HEK293T (cell line): ENCODE data around the gene TTC31.

Source experiments
- ARNT ChIP-seq: fragments of 450-650 bp; IDR thresholded peaks from 2 replicates; pipeline ENCODE4 v1.6.1; 2017; ENCODE audit warnings: mild to moderate bottlenecking
- ELF4 ChIP-seq: fragments of 450-650 bp; IDR thresholded peaks from 2 replicates; pipeline ENCODE4 v1.6.1; 2017; ENCODE audit warnings: antibody characterized with exemption
- FOXA1 ChIP-seq: fragments of 450-650 bp; IDR thresholded peaks from 2 replicates; pipeline ENCODE4 v1.6.1; 2016; ENCODE audit warnings: mild to moderate bottlenecking
- FOXK2 ChIP-seq: fragments of 450-650 bp; IDR thresholded peaks from 2 replicates; pipeline ENCODE4 v1.6.1; 2016; ENCODE audit warnings: mild to moderate bottlenecking
- FOXM1 ChIP-seq: fragments of 450-650 bp; IDR thresholded peaks from 2 replicates; pipeline ENCODE4 v1.6.1; 2017; ENCODE audit warnings: mild to moderate bottlenecking, borderline replicate concordance
- LEF1 ChIP-seq: fragments of 450-650 bp; IDR thresholded peaks from 2 replicates; pipeline ENCODE4 v1.6.1; 2017; ENCODE audit warnings: mild to moderate bottlenecking, borderline replicate concordance
- NFRKB ChIP-seq: fragments of 450-650 bp; IDR thresholded peaks from 2 replicates; pipeline ENCODE4 v1.6.1; 2016; ENCODE audit warnings: mild to moderate bottlenecking, moderate library complexity
- SP1 ChIP-seq: fragments of 450-650 bp; IDR thresholded peaks from 2 replicates; pipeline ENCODE4 v1.6.1; 2017
- ZNF384 ChIP-seq: fragments of 450-650 bp; IDR thresholded peaks from 2 replicates; pipeline ENCODE4 v1.6.1; 2016

DNA sequence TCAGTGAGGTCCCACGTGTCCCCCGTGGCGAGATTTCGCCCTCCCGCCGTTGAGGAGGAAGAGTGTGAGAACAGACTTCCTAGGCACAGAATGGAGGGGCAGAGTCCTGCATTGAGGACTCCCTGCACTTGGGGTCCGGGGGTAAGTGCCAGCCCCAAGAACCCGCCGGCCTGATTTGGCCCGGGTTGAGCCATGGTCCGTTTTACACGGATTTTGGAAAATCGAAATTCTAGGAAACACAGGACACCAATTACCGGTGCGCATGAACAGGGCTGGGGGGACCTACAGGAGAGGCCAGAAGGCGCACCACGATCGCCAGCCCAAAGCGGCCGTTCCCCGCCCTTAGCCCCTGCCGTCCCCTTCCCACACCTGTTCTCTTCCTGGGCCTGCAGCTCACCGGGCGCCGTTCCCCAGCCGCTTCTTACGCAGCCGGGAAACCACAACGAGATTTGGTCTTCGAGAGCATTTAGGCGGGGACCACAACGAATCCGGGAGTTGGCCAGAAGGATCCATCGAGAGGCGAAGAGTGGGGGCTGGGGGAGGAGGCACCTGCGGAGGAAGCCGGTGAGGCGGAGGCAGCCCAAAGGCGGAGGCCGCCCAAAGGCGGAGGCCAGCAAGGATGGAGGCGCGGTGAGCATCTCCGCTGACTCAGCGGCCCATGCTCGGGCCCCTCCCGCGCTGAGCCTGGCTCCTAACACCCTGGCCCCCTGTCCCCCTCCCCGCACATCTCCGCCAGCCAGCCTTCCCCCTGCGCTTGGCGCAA lies 30.9 kb downstream of the TTC31 start:
- TF ChIP-seq ARNT (no peak), FOXM1 (no peak), ZNF384 (no peak), FOXK2 (no peak), FOXA1 (no peak), SP1 (no peak), NFRKB (no peak), ELF4 (no peak), LEF1 (no peak)
